ENCODE measurements around the gene HNRNPA1L2. TPM values are rescaled to one million over a fixed set of nuclear protein-coding genes. Genes with fewer than 3 reads are reported as not detected.
A peak's percentile ranks its signal among the peaks of the same experiment; 100 is the strongest.
"Not testable (repeated sequence)": the region's sequence is repeated elsewhere in the genome, so short reads cannot be mapped to it uniquely, and the experiment has no call there.

The HNRNPA1L2 gene
- total and polyA plus RNA-seq, 11 donors: 0.81 to 4.7 (median 3.2) TPM

DNA sequence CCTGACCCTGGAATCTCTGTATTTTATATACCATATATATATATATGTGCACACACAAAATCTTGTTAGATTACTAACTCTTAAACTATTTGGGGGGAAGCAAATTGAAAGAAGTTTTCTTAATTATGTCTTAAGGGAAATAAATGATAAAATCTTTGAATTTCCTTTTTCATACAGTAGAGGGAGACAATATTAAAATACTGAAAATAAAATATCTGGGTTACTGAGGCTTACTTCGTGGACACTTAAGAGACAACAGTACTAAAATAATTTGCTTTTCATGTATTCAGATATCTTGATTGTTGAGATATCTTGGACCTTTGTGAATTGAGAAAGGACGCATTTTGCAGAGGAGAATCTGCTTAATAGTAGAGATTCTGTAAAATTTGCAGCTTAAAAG, 27.4 kb downstream of the HNRNPA1L2 start:
- ATAC-seq: no peak
- DNase-seq: no peak
- TF ChIP-seq, protein P1, sequence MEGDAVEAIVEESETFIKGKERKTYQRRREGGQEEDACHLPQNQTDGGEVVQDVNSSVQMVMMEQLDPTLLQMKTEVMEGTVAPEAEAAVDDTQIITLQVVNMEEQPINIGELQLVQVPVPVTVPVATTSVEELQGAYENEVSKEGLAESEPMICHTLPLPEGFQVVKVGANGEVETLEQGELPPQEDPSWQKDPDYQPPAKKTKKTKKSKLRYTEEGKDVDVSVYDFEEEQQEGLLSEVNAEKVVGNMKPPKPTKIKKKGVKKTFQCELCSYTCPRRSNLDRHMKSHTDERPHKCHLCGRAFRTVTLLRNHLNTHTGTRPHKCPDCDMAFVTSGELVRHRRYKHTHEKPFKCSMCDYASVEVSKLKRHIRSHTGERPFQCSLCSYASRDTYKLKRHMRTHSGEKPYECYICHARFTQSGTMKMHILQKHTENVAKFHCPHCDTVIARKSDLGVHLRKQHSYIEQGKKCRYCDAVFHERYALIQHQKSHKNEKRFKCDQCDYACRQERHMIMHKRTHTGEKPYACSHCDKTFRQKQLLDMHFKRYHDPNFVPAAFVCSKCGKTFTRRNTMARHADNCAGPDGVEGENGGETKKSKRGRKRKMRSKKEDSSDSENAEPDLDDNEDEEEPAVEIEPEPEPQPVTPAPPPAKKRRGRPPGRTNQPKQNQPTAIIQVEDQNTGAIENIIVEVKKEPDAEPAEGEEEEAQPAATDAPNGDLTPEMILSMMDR (IDR thresholded peaks at IDR 0.05): peak in 1 of 12 donors; percentile 14
- no peak for TF ChIP-seq POLR2A (IDR thresholded peaks at IDR 0.05)
- Histone ChIP-seq H3K36me3 (peaks cover 0 to 84% (median 74%) of the 10 kb centered on the region in 9 donors), H3K4me3 (no peak overlapping the region), H3K27me3 (no peaks in the 10 kb centered on the region), H3K27ac (no peak overlapping the region), H3K4me1 (peaks cover 0 to 5% (median 0%) of the 10 kb centered on the region in 12 donors), H3K9me3 (no peaks in the 10 kb centered on the region)
- intact Hi-C loops (cut with DNase I): loop anchor here in 1 of 10 donors (10.0 kb wide), 1 partner anchor 135 kb away; no protein-coding TSS in a partner anchor
- WGBS, 4 donors: 65 to 83% (median 75%) methylated on average over 2 of the region's 2 CpGs

DNA sequence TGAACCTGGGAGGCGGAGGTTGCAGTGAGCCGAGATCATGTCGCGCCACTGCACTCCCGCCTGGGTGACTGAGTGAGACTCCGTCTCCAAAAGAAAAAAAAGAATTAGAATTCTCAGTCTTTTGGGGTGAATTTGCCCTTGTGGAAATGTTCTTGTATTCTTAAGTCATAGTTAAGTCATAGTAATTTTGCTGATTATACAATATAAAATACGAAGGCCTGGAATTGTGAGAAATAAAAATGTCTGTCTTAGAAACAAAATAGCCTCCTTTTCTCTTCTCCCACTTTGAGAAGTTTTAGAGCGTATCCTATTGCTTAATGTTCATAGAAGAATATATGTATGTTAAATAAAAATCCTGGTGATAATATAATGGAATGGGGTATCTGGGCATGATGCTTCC, 28.5 kb downstream of the HNRNPA1L2 start:
- TF ChIP-seq POLR2A (IDR thresholded peaks at IDR 0.05): no peak
- TF ChIP-seq, protein P1 (IDR thresholded peaks at IDR 0.05): no peak
- H3K4me1 ChIP-seq: peaks cover 0 to 5% (median 0%) of the 10 kb centered on the region in 12 donors
- ATAC-seq (no peak), DNase-seq (no peak)
- no peak overlapping the region for H3K4me3 ChIP-seq
- intact Hi-C loops (cut with DNase I): no loop called here
- WGBS, 4 donors: 96 to 98% (median 97%) methylated on average over 8 of the region's 8 CpGs
- H3K27me3 ChIP-seq: no peaks in the 10 kb centered on the region
- no peaks in the 10 kb centered on the region for H3K9me3 ChIP-seq
- no peak overlapping the region for H3K27ac ChIP-seq
- peaks cover 0 to 84% (median 74%) of the 10 kb centered on the region in 9 donors for H3K36me3 ChIP-seq

DNA sequence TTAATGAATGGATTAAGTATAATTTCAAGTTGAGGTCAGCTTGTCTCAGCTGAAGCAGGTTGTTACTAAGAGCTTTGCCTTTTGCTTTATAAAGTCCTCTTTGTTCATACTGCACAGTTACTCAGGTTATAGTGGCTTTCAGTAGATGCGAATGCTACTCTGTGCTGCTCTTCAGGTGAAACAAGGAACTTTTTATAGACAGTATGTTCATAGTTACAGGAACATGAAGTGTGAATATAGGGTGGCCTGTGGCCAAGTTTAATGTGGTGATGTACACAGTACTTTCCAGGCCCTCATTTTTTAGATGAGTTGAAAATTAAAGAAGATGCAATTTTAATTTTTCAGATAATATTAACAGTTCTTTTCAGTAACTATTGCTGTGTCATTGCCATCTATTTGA, 31.2 kb downstream of the HNRNPA1L2 start:
- no peak for DNase-seq
- Histone ChIP-seq H3K36me3 (peaks cover 0 to 84% (median 71%) of the 10 kb centered on the region in 9 donors), H3K27ac (no peak overlapping the region), H3K4me1 (peaks cover 0 to 5% (median 0%) of the 10 kb centered on the region in 12 donors), H3K9me3 (no peaks in the 10 kb centered on the region), H3K27me3 (no peaks in the 10 kb centered on the region), H3K4me3 (no peak overlapping the region)
- 94 to 96% (median 95%) methylated on average over 1 of the region's 1 CpG for WGBS, 4 donors
- intact Hi-C loops (cut with DNase I): no loop called here
- no peak for ATAC-seq
- no peak for TF ChIP-seq POLR2A (IDR thresholded peaks at IDR 0.05)

DNA sequence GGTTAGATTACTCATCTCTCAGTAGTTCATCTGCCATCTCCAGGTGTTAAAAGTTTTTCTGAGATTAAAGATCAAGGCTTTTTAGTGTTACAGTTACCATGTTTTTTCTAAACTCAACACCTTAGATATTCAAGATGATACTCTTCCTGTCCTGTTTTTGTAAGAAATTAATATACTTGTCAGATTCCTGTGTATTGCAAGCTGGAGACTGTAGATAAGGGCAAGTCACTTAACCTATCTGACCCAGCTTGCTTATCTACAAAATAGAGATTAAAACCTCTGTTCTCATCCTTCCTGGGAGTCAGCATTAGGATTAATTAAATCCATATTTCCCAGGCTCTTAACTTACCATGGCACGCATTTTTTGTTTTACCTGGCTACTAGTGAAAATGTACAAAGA, 35.6 kb downstream of the HNRNPA1L2 start:
- Histone ChIP-seq H3K36me3 (peaks cover 0 to 95% (median 79%) of the 10 kb centered on the region in 9 donors), H3K9me3 (no peaks in the 10 kb centered on the region), H3K27me3 (no peaks in the 10 kb centered on the region), H3K4me3 (no peak overlapping the region), H3K4me1 (no peaks in the 10 kb centered on the region), H3K27ac (no peak overlapping the region)
- ATAC-seq (no peak), DNase-seq (no peak)
- intact Hi-C loops (cut with DNase I): no loop called here
- TF ChIP-seq, protein P1 (IDR thresholded peaks at IDR 0.05): no peak
- TF ChIP-seq POLR2A (IDR thresholded peaks at IDR 0.05): no peak
- WGBS, 4 donors: 95 to 100% (median 96%) methylated on average over 1 of the region's 1 CpG

DNA sequence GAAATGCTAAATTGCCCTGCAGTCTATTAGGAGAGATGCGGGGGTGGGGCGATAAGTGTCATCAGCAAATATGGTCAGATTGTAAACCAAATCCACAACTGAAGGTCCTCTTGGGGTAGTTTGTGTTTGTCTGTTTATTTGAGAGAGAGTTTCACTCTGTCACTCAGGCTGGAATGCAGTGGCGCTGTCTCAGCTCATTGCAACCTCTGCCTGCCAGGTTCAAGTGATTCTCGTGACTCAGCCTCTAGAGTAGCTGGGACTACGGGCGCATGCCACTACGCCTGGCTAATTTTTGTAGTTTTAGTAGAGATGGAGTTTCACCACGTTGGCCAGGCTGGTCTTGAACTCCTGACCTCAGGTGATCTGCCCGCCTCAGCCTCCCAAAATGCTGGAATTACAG, 43.6 kb downstream of the HNRNPA1L2 start:
- H3K27me3 ChIP-seq; H3K27ac ChIP-seq; H3K9me3 ChIP-seq; ATAC-seq; DNase-seq; H3K4me1 ChIP-seq; H3K4me3 ChIP-seq; intact Hi-C loops (cut with DNase I): not testable (repeated sequence)
- peaks cover 0 to 100% (median 61%) of the 10 kb centered on the region in 9 donors for H3K36me3 ChIP-seq
- WGBS, 4 donors: 87 to 96% (median 91%) methylated on average over 9 of the region's 9 CpGs

All from heart left ventricle (tissue), 16 donors.